ENCODE results near the gene AOAH.
"Not testable (repeated sequence)": the region's sequence is repeated elsewhere in the genome, so short reads cannot be mapped to it uniquely, and the experiment has no call there.

AOAH gene

GRCh38 chr7:36654436-36654835 lies 69.9 kb downstream of the AOAH start:
- no peak for DNase-seq

GRCh38 chr7:36653663-36654355 lies 70.5 kb downstream of the AOAH start:
- no peak for DNase-seq

GRCh38 chr7:36653008-36653662 lies 71.2 kb downstream of the AOAH start:
- no peak for DNase-seq

GRCh38 chr7:36652431-36652830 lies 71.9 kb downstream of the AOAH start:
- no peak for DNase-seq

- no peak for DNase-seq
Measured at GRCh38 chr7:36651404-36651803, 72.9 kb downstream of the AOAH start.

- no peak for DNase-seq
Measured at GRCh38 chr7:36650766-36651312, 73.5 kb downstream of the AOAH start.

GRCh38 chr7:36650320-36650719 lies 74.0 kb downstream of the AOAH start:
- no peak for DNase-seq

- DNase-seq, result not testable (repeated sequence)
Measured at GRCh38 chr7:36649319-36649718, 75.0 kb downstream of the AOAH start.

GRCh38 chr7:36648441-36648840 lies 75.9 kb downstream of the AOAH start:
- no peak for DNase-seq

- DNase-seq, result no peak
Measured at GRCh38 chr7:36644625-36645422, 79.5 kb downstream of the AOAH start.

- no peak for DNase-seq
Measured at GRCh38 chr7:36642414-36642813, 81.9 kb downstream of the AOAH start.

- no peak for DNase-seq
Measured at GRCh38 chr7:36642010-36642409, 82.3 kb downstream of the AOAH start.

- no peak for DNase-seq
Measured at GRCh38 chr7:36640682-36641081, 83.6 kb downstream of the AOAH start.

GRCh38 chr7:36639826-36640225 lies 84.5 kb downstream of the AOAH start:
- no peak for DNase-seq

- DNase-seq, result no peak
Measured at GRCh38 chr7:36638586-36639263, 85.6 kb downstream of the AOAH start.

- DNase-seq, result no peak
Measured at GRCh38 chr7:36638140-36638539, 86.2 kb downstream of the AOAH start.

- DNase-seq, result no peak
Measured at GRCh38 chr7:36637417-36637816, 86.9 kb downstream of the AOAH start.

- no peak for DNase-seq
Measured at GRCh38 chr7:36636126-36636525, 88.2 kb downstream of the AOAH start.

GRCh38 chr7:36635091-36635490 lies 89.2 kb downstream of the AOAH start:
- DNase-seq, result no peak

GRCh38 chr7:36633377-36633776 lies 90.9 kb downstream of the AOAH start:
- DNase-seq, result no peak

GRCh38 chr7:36630112-36630650 lies 94.1 kb downstream of the AOAH start:
- no peak for DNase-seq

- no peak for DNase-seq
Measured at GRCh38 chr7:36629351-36629750, 94.9 kb downstream of the AOAH start.

- DNase-seq, result no peak
Measured at GRCh38 chr7:36627836-36628235, 96.5 kb downstream of the AOAH start.
